GM12878 (cell line): Measurements from ENCODE around the gene DPP6. TPM values are rescaled to one million over a fixed set of nuclear protein-coding genes. Genes with fewer than 3 reads are reported as not detected.

ENCODE experiments used
- ATAC-seq: fragments of 200-7000 bp; cut with Tn5 transposase; 3 replicates; pipeline ENCODE4 v1.9.1; 2020; ENCODE audit warnings: mild to moderate bottlenecking, moderate library complexity
- BruUV-seq: library from RNA; stranded (reverse); fragments of 400-500 nt; replicated peaks from 2 replicates; lab custom pipeline; 2021; lab: Mats Ljungman, UMichigan
- CTCF ChIA-PET: fragments of 300-600 bp; sonication (Branson Sonifier 250); formaldehyde crosslinking; extraction: SDS; loops from one replicate; lab custom pipeline; 2021; ENCODE audit warnings: inconsistent platforms; lab: Yijun Ruan, JAX
- POLR2A ChIA-PET: fragments of 350-600 bp; formaldehyde crosslinking; extraction: SDS; loops from one replicate; lab custom pipeline; 2021; ENCODE audit warnings: inconsistent platforms; lab: Charles Lee
- RAD21 ChIA-PET: fragments of 300-600 bp; sonication (Branson Sonifier 250); formaldehyde crosslinking; loops from one replicate; lab custom pipeline; 2023; ENCODE audit warnings: antibody characterized with exemption; ENCODE audit not compliant: unreplicated experiment; lab: Charles Lee
- SMC1A ChIA-PET: fragments of 300-600 bp; sonication (Branson Sonifier 250); formaldehyde crosslinking; loops from one replicate; lab custom pipeline; 2023; ENCODE audit not compliant: unreplicated experiment, uncharacterized antibody; lab: Charles Lee
- DNase-seq: peaks from one replicate; pipeline ENCODE4 v3.0.0-alpha.2; 2011; ENCODE audit warnings: low read depth, low spot score
- FAIRE-seq: peaks from 3 replicates; lab custom pipeline; 2011; peaks lifted over from hg19 to GRCh38; lab: Jason Lieb, UNC
- H2AFZ ChIP-seq: 2 replicates; pipeline ENCODE4 v1.6.0; 2011; ENCODE audit warnings: low read depth, low read length, control low read depth; ENCODE audit not compliant: control insufficient read depth
- H3K27ac ChIP-seq: 2 replicates; pipeline ENCODE4 v1.5.1; 2011; ENCODE audit warnings: control low read depth; ENCODE audit not compliant: control insufficient read depth, insufficient read depth
- H3K27me3 ChIP-seq, 2 experiments: replicated peaks in 1 of 2; 2 replicates each; pipeline versions ENCODE4 v1.6.0 to v1.6.1; 2011; ENCODE audit warnings: low read length in 1 of 2; ENCODE audit not compliant: control insufficient read depth in 2 of 2, insufficient read depth in 2 of 2
- H3K36me3 ChIP-seq, 2 experiments: 2 replicates each; pipeline ENCODE4 v1.5.1; 2011; ENCODE audit warnings: low read length in 1 of 2; ENCODE audit not compliant: control insufficient read depth in 2 of 2, insufficient read depth in 2 of 2
- H3K4me1 ChIP-seq: 2 replicates; pipeline ENCODE4 v1.6.1; 2011; ENCODE audit warnings: mild to moderate bottlenecking, low read length, moderate library complexity, mixed read lengths; ENCODE audit not compliant: control insufficient read depth, insufficient read depth
- H3K4me2 ChIP-seq: 2 replicates; pipeline ENCODE4 v1.6.0; 2011; ENCODE audit warnings: control low read depth; ENCODE audit not compliant: control insufficient read depth, insufficient read depth
- H3K4me3 ChIP-seq: fragments of 200-600 bp; sonication (generic); 2 replicates; pipeline ENCODE4 v1.5.1; 2016
- H3K79me2 ChIP-seq: 2 replicates; pipeline ENCODE4 v1.6.0; 2011; ENCODE audit warnings: low read length; ENCODE audit not compliant: control insufficient read depth, insufficient read depth
- H3K9ac ChIP-seq: 2 replicates; pipeline ENCODE4 v1.8.0; 2011; ENCODE audit warnings: low read length, control low read depth, mixed read lengths; ENCODE audit not compliant: control insufficient read depth, insufficient read depth
- H3K9me3 ChIP-seq: replicated peaks from 3 replicates; pipeline ENCODE4 v1.5.1; 2011; ENCODE audit warnings: mild to moderate bottlenecking, low read length; ENCODE audit not compliant: control insufficient read depth, insufficient read depth
- H4K20me1 ChIP-seq: 2 replicates; pipeline ENCODE4 v1.6.0; 2011; ENCODE audit not compliant: control insufficient read depth, insufficient read depth
- E2F4 ChIP-seq: IDR thresholded peaks from 2 replicates; pipeline ENCODE4 v1.6.1; 2012; ENCODE audit warnings: low read depth, low read length, improper control_type of control experiment
- IKZF2 ChIP-seq, 2 experiments: fragments of 450-650 bp; IDR thresholded peaks; 2 replicates each; pipeline ENCODE4 v1.6.1; 2017; ENCODE audit warnings: mild to moderate bottlenecking in 2 of 2, moderate library complexity in 2 of 2
- KAT2A ChIP-seq: conservative IDR thresholded peaks from 2 replicates; pipeline ENCODE4 v1.6.1; 2011; ENCODE audit warnings: low read depth, low read length; ENCODE audit not compliant: control insufficient read depth
- MTA2 ChIP-seq: fragments of 450-650 bp; IDR thresholded peaks from 2 replicates; pipeline ENCODE4 v1.6.1; 2016; ENCODE audit warnings: low read depth, mild to moderate bottlenecking, moderate library complexity
- MTA3 ChIP-seq: IDR thresholded peaks from 2 replicates; pipeline ENCODE4 v1.6.1; 2012; ENCODE audit warnings: low read length, inconsistent platforms, borderline replicate concordance
- PRDM15 ChIP-seq: fragments of 450-650 bp; formaldehyde crosslinking; IDR thresholded peaks from 2 replicates; pipeline ENCODE4 v1.4.0; 2020; ENCODE audit warnings: mild to moderate bottlenecking, moderate library complexity
- REST ChIP-seq: IDR thresholded peaks from 2 replicates; pipeline ENCODE4 v1.6.1; 2012; ENCODE audit warnings: mild to moderate bottlenecking, low read depth, low read length
- SREBF2 ChIP-seq: IDR thresholded peaks from 2 replicates; pipeline ENCODE4 v1.6.1; 2012; ENCODE audit warnings: mild to moderate bottlenecking, low read length
- ZBTB33 ChIP-seq: fragments of 450-650 bp; IDR thresholded peaks from 2 replicates; pipeline ENCODE4 v1.6.1; 2017; ENCODE audit warnings: mild to moderate bottlenecking
- WGBS: methylation state at CpG from one replicate; pipeline ENCODE4 v1.1.6; 2016; ENCODE audit warnings: low lambda C conversion rate; ENCODE audit not compliant: insufficient replicate concordance, insufficient coverage; ENCODE audit errors: missing lambda C conversion rate; 5-methylcytosine and 5-hydroxymethylcytosine counted together
- in situ Hi-C: fragments of 300-500 bp; cut with MboI; formaldehyde crosslinking; loops from 9 replicates; pipeline ENCODE4 v1.14.3; 2018; ENCODE audit warnings: mixed read lengths
- intact Hi-C: fragments of 100-400 bp; cut with micrococcal nuclease; formaldehyde crosslinking; loops from one replicate; pipeline ENCODE4 v1.14.2; 2022; ENCODE audit not compliant: unreplicated experiment
- polyA plus RNA-seq, 11 experiments: library from polyadenylated mRNA; depleted of rRNA in 4 of 11; unstranded in 6 of 11; stranded (reverse) in 5 of 11; fragments of >200 nt; fragmentation: Nextera tagmentation in 4 of 11; fragmentation: Illumina TruSeq in 1 of 11; extraction: Ambion mirVana in 4 of 11; extraction: Trizol in 1 of 11; gene quantifications; 1 replicate in 1 of 11; 2 replicates in 10 of 11; pipeline versions ENCODE4 v1.2.1 to v1.2.3, GENCODE V29; 2011 to 2016; ENCODE audit warnings: inconsistent platforms in 2 of 11, missing spikeins in 2 of 11, low read depth in 1 of 11
- total RNA-seq, 4 experiments: library from RNA; depleted of rRNA in 3 of 4; stranded (reverse); fragments of >200 nt in 3 of 4; fragmentation: Illumina TruSeq in 1 of 4; extraction: Trizol in 1 of 4; gene quantifications; 2 replicates each; pipeline versions ENCODE4 v1.2.1 to v1.2.3, GENCODE V29; 2013 to 2021

DPP6 gene
- total and polyA plus RNA-seq, 10 of the 15 experiments (the other 5 are each of a cell fraction or from before 2014, with no cell fraction given) = not detected

GRCh38 chr7:154512121-154512833 is 460.1 kb downstream of the DPP6 start (continued):
- TF ChIP-seq PRDM15 (no peak), MTA2 (no peak)

- intact Hi-C loops = no loop called here
- Histone ChIP-seq H2AFZ (no peak overlapping the region), H3K4me3 (no peak overlapping the region), H3K4me2 (no peak overlapping the region), H3K9me3 (no peaks in the 10 kb centered on the region), H3K27ac (no peak overlapping the region), H3K79me2 (no peaks in the 10 kb centered on the region), H4K20me1 (no peaks in the 10 kb centered on the region), H3K27me3 (no peaks in the 10 kb centered on the region), H3K36me3 (no peaks in the 10 kb centered on the region), H3K4me1 (no peaks in the 10 kb centered on the region), H3K9ac (no peak overlapping the region)
- ChIA-PET SMC1A (no interaction called here), POLR2A (no interaction called here), RAD21 (no interaction called here), CTCF (no interaction called here)
- DNase-seq = no peak
- FAIRE-seq = no peak
- 50% methylated on average over 10 of the region's 10 CpGs for WGBS
- BruUV-seq = no TSS peak
- no peak for ATAC-seq
- in situ Hi-C loops = no loop called here
- TF ChIP-seq SREBF2 (no peak), ZBTB33 (no peak), IKZF2 (IDR thresholded peaks at IDR 0.05) (no peak), MTA3 (no peak), E2F4 (no peak), KAT2A (no peak), REST (no peak)
These were observed 465.6 kb downstream of the DPP6 start for GRCh38 chr7:154517768-154518167.
